ENCODE results near the gene SDHD.

Gene SDHD

GRCh38 chr11:112106070-112106469 is 19.4 kb downstream of the SDHD start:
- no peak for DNase-seq

GRCh38 chr11:112113539-112114457 is 27.1 kb downstream of the SDHD start:
- DNase-seq: no peak

GRCh38 chr11:112114460-112114859 is 27.8 kb downstream of the SDHD start:
- no peak for DNase-seq

GRCh38 chr11:112115386-112115785 is 28.7 kb downstream of the SDHD start:
- no peak for DNase-seq

- no peak for DNase-seq
Observed at GRCh38 chr11:112118176-112118575, 31.5 kb downstream of the SDHD start.

GRCh38 chr11:112121981-112122615 is 35.4 kb downstream of the SDHD start:
- DNase-seq: no peak

- no peak for DNase-seq
Observed at GRCh38 chr11:112123129-112123528, 36.5 kb downstream of the SDHD start.

- DNase-seq: no peak
Observed at GRCh38 chr11:112127056-112127455, 40.4 kb downstream of the SDHD start.

GRCh38 chr11:112128483-112129121 is 41.9 kb downstream of the SDHD start:
- DNase-seq: no peak

- DNase-seq: no peak
Observed at GRCh38 chr11:112129656-112130055, 43.0 kb downstream of the SDHD start.

GRCh38 chr11:112132737-112133136 is 46.1 kb downstream of the SDHD start:
- DNase-seq: no peak

GRCh38 chr11:112134473-112134872 is 47.8 kb downstream of the SDHD start:
- no peak for DNase-seq

- no peak for DNase-seq
Observed at GRCh38 chr11:112143597-112143996, 56.9 kb downstream of the SDHD start.
